ENCODE data around the gene GOLT1A. TPM values are rescaled to one million over a fixed set of nuclear protein-coding genes. Genes with fewer than 3 reads are reported as not detected.

The GOLT1A gene
- total RNA-seq, 1 experiment from 2014 or later: not detected

DNA sequence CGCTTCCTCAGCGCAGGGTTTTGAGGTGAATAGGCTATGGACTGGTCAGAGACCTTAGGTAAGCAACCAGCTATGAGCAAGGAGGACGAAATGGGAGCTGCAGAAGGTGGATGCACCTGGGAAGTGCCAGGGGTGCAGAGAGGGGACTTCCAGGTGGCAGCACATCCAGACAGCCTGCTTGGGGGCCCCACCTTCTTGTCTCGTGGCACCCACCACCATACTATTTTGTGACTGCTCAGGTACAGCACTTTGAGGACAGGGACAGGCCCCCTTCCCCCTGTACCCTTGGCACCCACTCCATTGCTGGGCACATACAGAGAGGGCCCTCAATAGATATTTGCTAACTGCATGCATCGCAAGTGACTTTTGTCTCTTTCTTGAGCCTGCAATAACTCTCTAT lies 16.7 kb downstream of the GOLT1A start:
- no peak for TF ChIP-seq EZH2 (IDR thresholded peaks at IDR 0.05; ENCODE audit: borderline replicate concordance, low read depth, low read length, poor library complexity, severe bottlenecking)
- CTCF ChIA-PET: no interaction called here
- DNase-seq (ENCODE audit: low spot score): no peak
- Histone ChIP-seq H3K4me1 (ENCODE audit: insufficient read depth, low read length, poor library complexity, severe bottlenecking) (no peaks in the 10 kb centered on the region), H3K27ac (ENCODE audit: low read depth, low read length, poor library complexity, severe bottlenecking) (no peak overlapping the region), H3K4me3 (ENCODE audit: low read depth, low read length, poor library complexity, severe bottlenecking) (no peak overlapping the region), H3K27me3 (replicated peaks; ENCODE audit: insufficient read depth, low read depth, low read length, poor library complexity) (no peaks in the 10 kb centered on the region), H3K36me3 (ENCODE audit: insufficient read depth, low read length, poor library complexity, severe bottlenecking) (no peaks in the 10 kb centered on the region), H3K9me3 (ENCODE audit: low read depth, low read length, poor library complexity, severe bottlenecking) (no peaks in the 10 kb centered on the region)
- POLR2A ChIA-PET (ENCODE audit: low non-redundant PET): no interaction called here
- intact Hi-C loops (cut with micrococcal nuclease; ENCODE audit: unreplicated experiment): no loop called here
- BruUV-seq (replicated peaks): no TSS peak

DNA sequence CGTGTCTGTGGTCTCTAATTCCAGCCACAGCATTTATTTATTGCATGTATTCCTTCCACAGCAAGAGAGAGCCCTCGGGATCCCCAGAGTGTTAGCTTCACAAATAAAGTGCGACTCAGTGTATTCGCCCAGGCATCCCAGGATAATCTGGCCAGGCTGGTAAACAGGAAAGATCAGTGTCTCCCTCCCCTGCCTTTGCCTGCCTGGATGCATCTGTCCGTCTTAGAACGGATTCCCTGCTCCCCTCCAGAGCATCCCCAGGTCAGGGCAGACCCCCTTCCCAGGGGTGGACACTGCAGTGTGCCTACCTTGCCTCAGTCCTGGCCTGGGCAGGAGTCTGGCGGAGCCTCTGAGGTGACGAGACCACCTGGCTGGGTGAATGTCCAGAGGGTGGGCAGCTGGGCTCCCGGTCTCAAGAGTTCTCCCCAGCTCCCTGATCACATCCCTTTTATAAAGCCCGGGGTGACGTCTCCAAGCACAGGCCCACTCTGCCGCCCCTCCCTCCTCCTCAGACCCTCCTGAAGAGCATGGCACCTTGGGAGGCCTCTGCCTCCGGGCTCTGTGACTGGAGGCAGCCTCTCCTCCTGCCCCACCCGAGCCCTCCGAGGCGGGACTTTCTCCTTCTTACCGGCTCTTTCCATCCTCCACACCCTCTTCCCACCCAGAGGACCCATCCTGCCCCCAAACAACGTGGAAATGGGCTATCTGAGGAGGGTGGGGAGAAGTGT lies 17.6 kb downstream of the GOLT1A start, which contains the start of gene KISS1:
KISS1 (minus strand) TSS at position 424 of the 728 bp plus-strand sequence. CDS start 3,615 bp downstream, outside the sequence.
- TF ChIP-seq EZH2 (IDR thresholded peaks at IDR 0.05; ENCODE audit: borderline replicate concordance, low read depth, low read length, poor library complexity, severe bottlenecking): no peak
- TF ChIP-seq, protein P1, sequence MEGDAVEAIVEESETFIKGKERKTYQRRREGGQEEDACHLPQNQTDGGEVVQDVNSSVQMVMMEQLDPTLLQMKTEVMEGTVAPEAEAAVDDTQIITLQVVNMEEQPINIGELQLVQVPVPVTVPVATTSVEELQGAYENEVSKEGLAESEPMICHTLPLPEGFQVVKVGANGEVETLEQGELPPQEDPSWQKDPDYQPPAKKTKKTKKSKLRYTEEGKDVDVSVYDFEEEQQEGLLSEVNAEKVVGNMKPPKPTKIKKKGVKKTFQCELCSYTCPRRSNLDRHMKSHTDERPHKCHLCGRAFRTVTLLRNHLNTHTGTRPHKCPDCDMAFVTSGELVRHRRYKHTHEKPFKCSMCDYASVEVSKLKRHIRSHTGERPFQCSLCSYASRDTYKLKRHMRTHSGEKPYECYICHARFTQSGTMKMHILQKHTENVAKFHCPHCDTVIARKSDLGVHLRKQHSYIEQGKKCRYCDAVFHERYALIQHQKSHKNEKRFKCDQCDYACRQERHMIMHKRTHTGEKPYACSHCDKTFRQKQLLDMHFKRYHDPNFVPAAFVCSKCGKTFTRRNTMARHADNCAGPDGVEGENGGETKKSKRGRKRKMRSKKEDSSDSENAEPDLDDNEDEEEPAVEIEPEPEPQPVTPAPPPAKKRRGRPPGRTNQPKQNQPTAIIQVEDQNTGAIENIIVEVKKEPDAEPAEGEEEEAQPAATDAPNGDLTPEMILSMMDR (conservative IDR thresholded peaks at IDR 0.05; ENCODE audit: low read depth, low read length): no peak
- intact Hi-C loops (cut with micrococcal nuclease; ENCODE audit: unreplicated experiment): no loop called here
- no peaks in the 10 kb centered on the region for H3K9me3 ChIP-seq (ENCODE audit: low read depth, low read length, poor library complexity, severe bottlenecking)
- no TSS peak for BruUV-seq (replicated peaks)
- no peak within 1 kb of the TSS for H3K4me3 ChIP-seq (ENCODE audit: low read depth, low read length, poor library complexity, severe bottlenecking)
- no peaks in the 10 kb centered on the region for H3K36me3 ChIP-seq (ENCODE audit: insufficient read depth, low read length, poor library complexity, severe bottlenecking)
- no peaks in the 10 kb centered on the region for H3K27me3 ChIP-seq (replicated peaks; ENCODE audit: insufficient read depth, low read depth, low read length, poor library complexity)
- no peak within 1 kb of the TSS for H3K27ac ChIP-seq (ENCODE audit: low read depth, low read length, poor library complexity, severe bottlenecking)
- peaks cover under 1% of the 10 kb centered on the region for H3K4me1 ChIP-seq (ENCODE audit: insufficient read depth, low read length, poor library complexity, severe bottlenecking)
- no peak for DNase-seq (ENCODE audit: low spot score)
- CTCF ChIA-PET: no interaction called here
- POLR2A ChIA-PET (ENCODE audit: low non-redundant PET): no interaction called here

DNA sequence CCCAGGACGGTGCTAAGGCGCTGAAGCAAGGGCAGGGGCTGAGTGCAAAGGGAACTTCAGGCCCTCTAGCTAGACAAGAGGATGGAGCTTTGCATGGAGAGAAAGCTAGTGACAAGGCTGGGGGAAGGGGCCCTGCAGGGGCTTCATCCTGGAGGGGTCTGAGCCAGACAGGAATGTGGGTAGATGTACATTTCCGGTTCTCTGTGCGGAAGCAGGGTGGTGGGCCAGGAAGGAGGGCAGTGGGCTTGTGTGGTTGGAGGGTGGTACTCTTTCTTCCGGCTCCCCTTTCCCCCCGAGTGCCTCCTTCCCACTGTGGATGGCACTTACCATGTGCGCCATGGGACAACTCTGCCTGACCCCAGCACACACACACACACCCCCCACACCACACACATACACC lies 19.0 kb downstream of the GOLT1A start:
- BruUV-seq (replicated peaks): no TSS peak
- ChIA-PET POLR2A (ENCODE audit: low non-redundant PET) (no interaction called here), CTCF (no interaction called here)
- Histone ChIP-seq H3K27me3 (replicated peaks; ENCODE audit: insufficient read depth, low read depth, low read length, poor library complexity) (no peaks in the 10 kb centered on the region), H3K27ac (ENCODE audit: low read depth, low read length, poor library complexity, severe bottlenecking) (no peak overlapping the region), H3K36me3 (ENCODE audit: insufficient read depth, low read length, poor library complexity, severe bottlenecking) (no peaks in the 10 kb centered on the region), H3K4me1 (ENCODE audit: insufficient read depth, low read length, poor library complexity, severe bottlenecking) (peaks cover 14% of the 10 kb centered on the region), H3K4me3 (ENCODE audit: low read depth, low read length, poor library complexity, severe bottlenecking) (no peak overlapping the region), H3K9me3 (ENCODE audit: low read depth, low read length, poor library complexity, severe bottlenecking) (no peaks in the 10 kb centered on the region)
- no peak for DNase-seq (ENCODE audit: low spot score)
- TF ChIP-seq, protein P1 (conservative IDR thresholded peaks at IDR 0.05; ENCODE audit: low read depth, low read length): no peak
- TF ChIP-seq EZH2 (IDR thresholded peaks at IDR 0.05; ENCODE audit: borderline replicate concordance, low read depth, low read length, poor library complexity, severe bottlenecking): no peak
- intact Hi-C loops (cut with micrococcal nuclease; ENCODE audit: unreplicated experiment): no loop called here

DNA sequence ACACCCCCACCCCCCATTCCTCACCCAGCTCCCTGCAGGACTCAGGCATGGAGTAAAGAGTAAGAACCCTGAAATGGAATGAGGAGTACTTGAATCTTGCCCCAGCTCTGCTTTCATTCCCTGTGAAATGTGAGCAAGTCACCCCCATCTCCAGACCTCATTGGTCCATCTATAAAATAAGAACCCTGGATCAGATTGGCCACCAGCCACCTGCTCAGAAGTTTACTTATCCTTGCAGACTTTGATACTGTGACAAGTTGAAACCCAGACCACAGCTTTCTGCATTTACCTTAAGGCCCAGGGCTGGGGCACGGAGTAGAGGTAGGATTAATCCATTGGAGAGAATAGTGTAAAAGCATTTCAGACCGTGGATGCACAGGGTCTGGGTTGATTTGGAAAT lies 19.7 kb downstream of the GOLT1A start:
- intact Hi-C loops (cut with micrococcal nuclease; ENCODE audit: unreplicated experiment): no loop called here
- no peak for DNase-seq (ENCODE audit: low spot score)
- no peaks in the 10 kb centered on the region for H3K9me3 ChIP-seq (ENCODE audit: low read depth, low read length, poor library complexity, severe bottlenecking)
- CTCF ChIA-PET: no interaction called here
- peaks cover 14% of the 10 kb centered on the region for H3K4me1 ChIP-seq (ENCODE audit: insufficient read depth, low read length, poor library complexity, severe bottlenecking)
- H3K27ac ChIP-seq (ENCODE audit: low read depth, low read length, poor library complexity, severe bottlenecking): no peak overlapping the region
- no TSS peak for BruUV-seq (replicated peaks)
- H3K27me3 ChIP-seq (replicated peaks; ENCODE audit: insufficient read depth, low read depth, low read length, poor library complexity): no peaks in the 10 kb centered on the region
- TF ChIP-seq, protein P1 (conservative IDR thresholded peaks at IDR 0.05; ENCODE audit: low read depth, low read length): no peak
- no peak for TF ChIP-seq EZH2 (IDR thresholded peaks at IDR 0.05; ENCODE audit: borderline replicate concordance, low read depth, low read length, poor library complexity, severe bottlenecking)
- H3K4me3 ChIP-seq (ENCODE audit: low read depth, low read length, poor library complexity, severe bottlenecking): no peak overlapping the region
- POLR2A ChIA-PET (ENCODE audit: low non-redundant PET): no interaction called here
- H3K36me3 ChIP-seq (ENCODE audit: insufficient read depth, low read length, poor library complexity, severe bottlenecking): no peaks in the 10 kb centered on the region
